IMR-90 (cell line): ENCODE results near the gene SARNP. TPM values are rescaled to one million over a fixed set of nuclear protein-coding genes. Genes with fewer than 3 reads are reported as not detected.
"Not testable (repeated sequence)": the region's sequence is repeated elsewhere in the genome, so short reads cannot be mapped to it uniquely, and the experiment has no call there.

Experiments
- ATAC-seq: fragments of 200-7000 bp; cut with Tn5 transposase; 2 replicates; pipeline ENCODE4 v1.9.1; 2020; ENCODE audit warnings: low read depth, mild to moderate bottlenecking, moderate library complexity
- BruUV-seq: library from RNA; stranded (reverse); fragments of 400-500 nt; replicated peaks from 2 replicates; lab custom pipeline; 2021; lab: Mats Ljungman, UMichigan
- CTCF ChIA-PET: fragments of 300-600 bp; formaldehyde crosslinking; extraction: SDS; loops from one replicate; lab custom pipeline; 2021; ENCODE audit warnings: antibody characterized with exemption; lab: Yijun Ruan, JAX
- POLR2A ChIA-PET: fragments of 300-600 bp; sonication (Branson Sonifier 250); formaldehyde crosslinking; loops from one replicate; lab custom pipeline; 2022; ENCODE audit warnings: antibody characterized with exemption; ENCODE audit not compliant: unreplicated experiment; lab: Charles Lee
- DNase-seq: peaks from one replicate; pipeline ENCODE4 v3.0.0; 2013
- H2AFZ ChIP-seq: replicated peaks from 2 replicates; pipeline ENCODE3; 2013; ENCODE audit warnings: low read length, mild to moderate bottlenecking; ENCODE audit not compliant: poor library complexity
- H2AK5ac ChIP-seq: 2 replicates; pipeline ENCODE4 v1.6.1; 2013; ENCODE audit warnings: low read depth, low read length, inconsistent platforms
- H2AK9ac ChIP-seq: replicated peaks from 2 replicates; pipeline ENCODE3; 2013; ENCODE audit warnings: mild to moderate bottlenecking, low read depth, low read length, moderate library complexity; ENCODE audit not compliant: poor library complexity
- H2BK120ac ChIP-seq: 2 replicates; pipeline ENCODE4 v1.6.1; 2013; ENCODE audit warnings: low read depth, low read length, inconsistent platforms
- H2BK15ac ChIP-seq: 3 replicates; pipeline ENCODE4 v1.6.1; 2013; ENCODE audit warnings: low read depth, low read length, inconsistent platforms
- H2BK20ac ChIP-seq: 2 replicates; pipeline ENCODE4 v1.6.1; 2013; ENCODE audit warnings: low read depth, mild to moderate bottlenecking, inconsistent platforms, low read length, moderate library complexity
- H2BK5ac ChIP-seq: 2 replicates; pipeline ENCODE4 v1.6.1; 2013; ENCODE audit warnings: mild to moderate bottlenecking, low read depth, low read length, inconsistent platforms; ENCODE audit not compliant: poor library complexity, severe bottlenecking
- H3K14ac ChIP-seq: replicated peaks from 2 replicates; pipeline ENCODE4 v1.6.1; 2013; ENCODE audit warnings: low read depth, low read length, inconsistent platforms
- H3K18ac ChIP-seq: 2 replicates; pipeline ENCODE4 v1.6.1; 2013; ENCODE audit warnings: low read depth, low read length, control low read depth
- H3K23ac ChIP-seq: 2 replicates; pipeline ENCODE4 v1.6.1; 2013; ENCODE audit warnings: low read depth, low read length, inconsistent platforms
- H3K27ac ChIP-seq: 2 replicates; pipeline ENCODE4 v1.5.1; 2013; ENCODE audit warnings: mild to moderate bottlenecking, control low read depth, low read length; ENCODE audit not compliant: insufficient read depth
- H3K27me3 ChIP-seq: 2 replicates; pipeline ENCODE4 v1.6.1; 2013; ENCODE audit warnings: low read length; ENCODE audit not compliant: control insufficient read depth, insufficient read depth
- H3K36me3 ChIP-seq: 2 replicates; pipeline ENCODE4 v1.6.1; 2013; ENCODE audit warnings: low read length, mixed read lengths; ENCODE audit not compliant: control insufficient read depth, insufficient read depth
- H3K4ac ChIP-seq: 2 replicates; pipeline ENCODE4 v1.6.1; 2013; ENCODE audit warnings: low read depth, low read length, inconsistent platforms
- H3K4me1 ChIP-seq: 2 replicates; pipeline ENCODE4 v1.6.1; 2013; ENCODE audit warnings: low read length, mixed read lengths; ENCODE audit not compliant: control insufficient read depth, insufficient read depth
- H3K4me2 ChIP-seq: 2 replicates; pipeline ENCODE4 v1.6.1; 2013; ENCODE audit warnings: low read depth, mild to moderate bottlenecking, control low read depth, low read length, moderate library complexity
- H3K4me3 ChIP-seq: 2 replicates; pipeline ENCODE4 v1.5.1; 2013; ENCODE audit warnings: low read depth, mild to moderate bottlenecking, control low read depth, low read length, moderate library complexity; ENCODE audit not compliant: insufficient read depth
- H3K56ac ChIP-seq: 2 replicates; pipeline ENCODE4 v1.6.1; 2013; ENCODE audit warnings: low read length, inconsistent platforms; ENCODE audit not compliant: insufficient read depth; ENCODE audit errors: extremely low read depth
- H3K79me1 ChIP-seq, 2 experiments: 2 replicates each; pipeline ENCODE4 v1.6.1; 2013; ENCODE audit warnings: low read length in 2 of 2, inconsistent platforms in 1 of 2, low read depth in 1 of 2
- H3K9ac ChIP-seq: 2 replicates; pipeline ENCODE4 v1.6.1; 2013; ENCODE audit warnings: low read depth, low read length, control low read depth
- H3K9me1 ChIP-seq: 2 replicates; pipeline ENCODE4 v1.6.1; 2013; ENCODE audit warnings: low read length, inconsistent platforms; ENCODE audit not compliant: insufficient read depth
- H3K9me3 ChIP-seq: 2 replicates; pipeline ENCODE4 v1.6.1; 2013; ENCODE audit warnings: low read length; ENCODE audit not compliant: control insufficient read depth, insufficient read depth
- H4K20me1 ChIP-seq: 2 replicates; pipeline ENCODE4 v1.6.1; 2013; ENCODE audit warnings: low read length, inconsistent platforms; ENCODE audit not compliant: insufficient read depth
- H4K5ac ChIP-seq: 2 replicates; pipeline ENCODE4 v1.6.1; 2013; ENCODE audit warnings: mild to moderate bottlenecking, low read depth, low read length, control low read depth
- H4K8ac ChIP-seq, 2 experiments: 2 replicates each; pipeline ENCODE4 v1.6.1; 2013; ENCODE audit warnings: low read depth in 2 of 2, low read length in 2 of 2, control low read depth in 1 of 2, inconsistent platforms in 1 of 2
- H4K91ac ChIP-seq: 2 replicates; pipeline ENCODE4 v1.6.1; 2013; ENCODE audit warnings: low read depth, low read length, inconsistent platforms; ENCODE audit not compliant: insufficient read depth
- FOS ChIP-seq: fragments of 150-350 bp; IDR thresholded peaks from 2 replicates; pipeline ENCODE4 v1.6.1; 2016; ENCODE audit warnings: low read depth, low read length
- MXI1 ChIP-seq: IDR thresholded peaks from 2 replicates; pipeline ENCODE4 v1.6.1; 2012; ENCODE audit warnings: low read depth, mild to moderate bottlenecking, low read length, moderate library complexity, borderline replicate concordance
- POLR2A ChIP-seq: IDR thresholded peaks from 2 replicates; pipeline ENCODE4 v1.6.1; 2012; ENCODE audit warnings: mild to moderate bottlenecking, low read depth, low read length
- SMC3 ChIP-seq: fragments of 150-350 bp; IDR thresholded peaks from 2 replicates; pipeline ENCODE4 v1.6.1; 2016; ENCODE audit warnings: low read depth, mild to moderate bottlenecking, antibody characterized with exemption, low read length, moderate library complexity
- WGBS, 2 experiments: methylation state at CpG; one replicate each; pipeline versions ENCODE4 v1.1.5 to v1.1.7; 2013; ENCODE audit warnings: missing lambda C conversion rate in 2 of 2; ENCODE audit not compliant: insufficient read length in 1 of 2; ENCODE audit errors: extremely low coverage in 2 of 2; 5-methylcytosine and 5-hydroxymethylcytosine counted together
- dilution Hi-C: fragments of 300-500 bp; cut with HindIII; formaldehyde crosslinking; loops from one replicate; pipeline ENCODE4 v1.14.3; 2018; ENCODE audit warnings: low sequenced_read_pairs; ENCODE audit not compliant: unreplicated experiment
- in situ Hi-C: fragments of 300-500 bp; cut with MboI; formaldehyde crosslinking; loops from 3 replicates; pipeline ENCODE4 v1.14.3; 2019; ENCODE audit warnings: low sequenced_read_pairs, inconsistent platforms, mixed read lengths
- intact Hi-C: fragments of 100-400 bp; cut with micrococcal nuclease; formaldehyde crosslinking; loops from 2 replicates; pipeline ENCODE4 v1.10.0; 2022
- polyA plus RNA-seq, 3 experiments: library from polyadenylated mRNA; depleted of rRNA; stranded (reverse); fragments of >200 nt; gene quantifications; 2 replicates each; pipeline ENCODE4 v1.2.3, GENCODE V29; 2012; ENCODE audit warnings: low replicate concordance in 1 of 3
- total RNA-seq: library from RNA; depleted of rRNA; stranded (reverse); fragments of >200 nt; gene quantifications from 2 replicates; pipeline ENCODE4 v1.2.3, GENCODE V29; 2012

The SARNP gene
- total and polyA plus RNA-seq, 2 of the 4 experiments (the other 2 are of a cell fraction) = 46.8 to 103 TPM

GRCh38 chr12:55838361-55838760, 20.8 kb upstream of the SARNP start:
- Histone ChIP-seq H4K8ac (no peak overlapping the region), H3K56ac (no peak overlapping the region), H4K20me1 (no peaks in the 10 kb centered on the region), H3K79me1 (peaks cover 13 to 35% of the 10 kb centered on the region in 2 experiments), H4K91ac (no peak overlapping the region), H2BK20ac (no peak overlapping the region), H2BK5ac (no peak overlapping the region), H3K36me3 (peaks cover 40% of the 10 kb centered on the region), H3K9me3 (no peaks in the 10 kb centered on the region), H3K4me3 (no peak overlapping the region), H3K4me2 (no peak overlapping the region), H2AK9ac (no peak overlapping the region), H3K27me3 (no peaks in the 10 kb centered on the region), H3K9me1 (peaks cover 21% of the 10 kb centered on the region), H2BK120ac (no peak overlapping the region), H3K18ac (no peak overlapping the region), H3K4ac (no peak overlapping the region), H3K14ac (no peak overlapping the region), H3K23ac (no peak overlapping the region), H2BK15ac (no peak overlapping the region), H2AFZ (no peak overlapping the region), H2AK5ac (no peak overlapping the region), H3K9ac (no peak overlapping the region), H4K5ac (no peak overlapping the region), H3K4me1 (peaks cover 11% of the 10 kb centered on the region), H3K27ac (no peak overlapping the region)
- dilution Hi-C loops (no loop called here), intact Hi-C loops (no loop called here), in situ Hi-C loops (no loop called here)
- BruUV-seq = no TSS peak
- ChIA-PET CTCF (no interaction called here), POLR2A (no interaction called here)
- DNase-seq (no peak), ATAC-seq (no peak)
- 100% methylated on average over 1 of the region's 3 CpGs; no CpG with 5 or more reads in 1 of the 2 experiments for WGBS, 2 experiments
- TF ChIP-seq FOS (no peak), POLR2A (no peak), SMC3 (no peak), MXI1 (no peak)

- H2BK120ac ChIP-seq, H2AFZ ChIP-seq, H2BK5ac ChIP-seq, H3K23ac ChIP-seq, intact Hi-C loops, H3K56ac ChIP-seq, H3K27ac ChIP-seq, H3K9ac ChIP-seq, H3K4me2 ChIP-seq, H4K91ac ChIP-seq, H3K9me3 ChIP-seq, H3K4ac ChIP-seq, ATAC-seq, H2BK15ac ChIP-seq, H3K4me1 ChIP-seq, H4K20me1 ChIP-seq, H3K4me3 ChIP-seq, POLR2A ChIA-PET, H3K18ac ChIP-seq, dilution Hi-C loops, BruUV-seq, H2BK20ac ChIP-seq, H3K14ac ChIP-seq, DNase-seq, H4K8ac ChIP-seq, H2AK9ac ChIP-seq, in situ Hi-C loops, H2AK5ac ChIP-seq, H4K5ac ChIP-seq, H3K27me3 ChIP-seq: not testable (repeated sequence)
- Histone ChIP-seq H3K9me1 (peaks cover 11% of the 10 kb centered on the region; the same call in 1 of the 2 replicates), H3K79me1 (peaks cover 10 to 45% of the 10 kb centered on the region in 2 experiments), H3K36me3 (peaks cover 28% of the 10 kb centered on the region)
- CTCF ChIA-PET = interaction anchor here (0.8 kb wide), 1 partner anchor 97 kb away, joined by 4 read pairs; the partner anchor contains the start of gene DGKA
- WGBS, 2 experiments = no CpG with 5 or more reads among the region's 6 CpGs
Measured at GRCh38 chr12:55834400-55834799, 16.9 kb upstream of the SARNP start.
